H9 (cell line): ENCODE data around the gene MICB. TPM values are rescaled to one million over a fixed set of nuclear protein-coding genes. Genes with fewer than 3 reads are reported as not detected.

ENCODE experiments used
- DNase-seq: peaks from one replicate; pipeline ENCODE4 v3.0.0-alpha.2; 2017
- H2AFZ ChIP-seq: one replicate; pipeline ENCODE4 v1.6.1; 2013; ENCODE audit warnings: mild to moderate bottlenecking, low read length, control low read depth, moderate library complexity
- H2AK5ac ChIP-seq: 2 replicates; pipeline ENCODE4 v1.6.1; 2013; ENCODE audit warnings: low read length, control low read depth, mixed read lengths; ENCODE audit not compliant: insufficient read length
- H2BK120ac ChIP-seq: one replicate; pipeline ENCODE4 v1.6.1; 2013; ENCODE audit warnings: low read depth, mild to moderate bottlenecking, low read length, control low read depth, inconsistent platforms; ENCODE audit not compliant: poor library complexity, severe bottlenecking
- H2BK12ac ChIP-seq: 2 replicates; pipeline ENCODE4 v1.6.1; 2013; ENCODE audit warnings: low read length, control low read depth, mixed read lengths, low read depth; ENCODE audit not compliant: insufficient read length
- H2BK15ac ChIP-seq: 2 replicates; pipeline ENCODE4 v1.6.1; 2013; ENCODE audit warnings: low read depth, low read length, control low read depth
- H2BK20ac ChIP-seq: one replicate; pipeline ENCODE4 v1.6.1; 2013; ENCODE audit warnings: low read depth, mild to moderate bottlenecking, low read length, control low read depth, inconsistent platforms; ENCODE audit not compliant: poor library complexity, severe bottlenecking
- H2BK5ac ChIP-seq: 2 replicates; pipeline ENCODE4 v1.6.1; 2013; ENCODE audit warnings: low read length, control low read depth, mixed read lengths; ENCODE audit not compliant: insufficient read length
- H3K14ac ChIP-seq: 2 replicates; pipeline ENCODE4 v1.6.1; 2013; ENCODE audit warnings: low read length, control low read depth; ENCODE audit not compliant: insufficient read depth
- H3K18ac ChIP-seq: 2 replicates; pipeline ENCODE4 v1.6.1; 2013; ENCODE audit warnings: low read depth, mild to moderate bottlenecking, mixed read lengths, low read length, control low read depth; ENCODE audit not compliant: insufficient read length
- H3K23ac ChIP-seq: 2 replicates; pipeline ENCODE4 v1.6.1; 2013; ENCODE audit warnings: low read length, control low read depth, mixed read lengths, low read depth; ENCODE audit not compliant: insufficient read length
- H3K23me2 ChIP-seq: 2 replicates; pipeline ENCODE4 v1.6.1; 2013; ENCODE audit warnings: low read depth, mild to moderate bottlenecking, mixed read lengths, low read length, control low read depth; ENCODE audit not compliant: insufficient read length, poor library complexity, severe bottlenecking
- H3K27ac ChIP-seq: 2 replicates; pipeline ENCODE4 v1.5.1; 2013; ENCODE audit warnings: low read length, control low read depth, mixed read lengths, low read depth; ENCODE audit not compliant: insufficient read length
- H3K27me3 ChIP-seq: 2 replicates; pipeline ENCODE4 v1.6.1; 2013; ENCODE audit warnings: low read length, control low read depth, inconsistent platforms; ENCODE audit not compliant: insufficient read depth
- H3K4ac ChIP-seq: 2 replicates; pipeline ENCODE4 v1.6.1; 2013; ENCODE audit warnings: low read depth, mild to moderate bottlenecking, control low read depth, inconsistent platforms, low read length, moderate library complexity
- H3K4me1 ChIP-seq: 2 replicates; pipeline ENCODE4 v1.6.1; 2013; ENCODE audit warnings: low read length, control low read depth, inconsistent platforms; ENCODE audit not compliant: insufficient read depth
- H3K4me2 ChIP-seq: 2 replicates; pipeline ENCODE4 v1.6.1; 2013; ENCODE audit warnings: low read length, control low read depth, mixed read lengths; ENCODE audit not compliant: insufficient read length, insufficient read depth
- H3K56ac ChIP-seq: 2 replicates; pipeline ENCODE4 v1.6.1; 2013; ENCODE audit warnings: low read depth, mild to moderate bottlenecking, mixed read lengths, low read length, control low read depth; ENCODE audit not compliant: insufficient read length
- H3K79me1 ChIP-seq: 2 replicates; pipeline ENCODE4 v1.6.1; 2013; ENCODE audit warnings: low read depth, mild to moderate bottlenecking, moderate library complexity, low read length, control low read depth, inconsistent platforms; ENCODE audit not compliant: insufficient read depth, poor library complexity, severe bottlenecking
- H3K79me2 ChIP-seq: 2 replicates; pipeline ENCODE4 v1.6.1; 2013; ENCODE audit warnings: low read length, control low read depth, inconsistent platforms; ENCODE audit not compliant: insufficient read depth
- H3K9ac ChIP-seq: 2 replicates; pipeline ENCODE4 v1.6.1; 2013; ENCODE audit warnings: low read length, control low read depth, mixed read lengths; ENCODE audit not compliant: insufficient read length; ENCODE audit errors: extremely low read depth
- H3K9me3 ChIP-seq: one replicate; pipeline ENCODE4 v1.6.1; 2013; ENCODE audit warnings: low read depth, low read length, inconsistent platforms; ENCODE audit not compliant: control insufficient read depth
- H3T11ph ChIP-seq: one replicate; pipeline ENCODE4 v1.6.1; 2013; ENCODE audit warnings: mild to moderate bottlenecking, low read length, control low read depth, inconsistent platforms
- H4K20me1 ChIP-seq: one replicate; pipeline ENCODE4 v1.6.1; 2013; ENCODE audit not compliant: control insufficient read depth, insufficient read length, insufficient read depth
- H4K5ac ChIP-seq: 2 replicates; pipeline ENCODE4 v1.6.1; 2013; ENCODE audit warnings: low read depth, mild to moderate bottlenecking, mixed read lengths, low read length, control low read depth; ENCODE audit not compliant: insufficient read length
- H4K8ac ChIP-seq: replicated peaks from 2 replicates; pipeline ENCODE4 v1.6.1; 2013; ENCODE audit warnings: low read length, control low read depth, mixed read lengths, low read depth; ENCODE audit not compliant: insufficient read length
- H4K91ac ChIP-seq: 2 replicates; pipeline ENCODE4 v1.6.1; 2013; ENCODE audit warnings: low read depth, mild to moderate bottlenecking, moderate library complexity, mixed read lengths, low read length, control low read depth; ENCODE audit not compliant: insufficient read length
- H3K27ac Mint-ChIP-seq, 3 experiments: 2 replicates in 2 of 3; 3 replicates in 1 of 3; pipeline ENCODE4 v1.8.0; 2020 to 2021; ENCODE audit warnings: mixed read lengths in 3 of 3, mild to moderate bottlenecking in 1 of 3, moderate library complexity in 1 of 3
- H3K27me3 Mint-ChIP-seq: 2 replicates; pipeline ENCODE4 v1.8.0; 2021; ENCODE audit warnings: low read depth, mild to moderate bottlenecking, moderate library complexity, mixed read lengths
- H3K36me3 Mint-ChIP-seq, 3 experiments: 2 replicates in 2 of 3; 3 replicates in 1 of 3; pipeline ENCODE4 v1.8.0; 2020 to 2021; ENCODE audit warnings: low read depth in 3 of 3, mixed read lengths in 3 of 3; ENCODE audit not compliant: insufficient read depth in 1 of 3
- H3K4me1 Mint-ChIP-seq, 2 experiments: 2 replicates each; pipeline ENCODE4 v1.8.0; 2020; ENCODE audit warnings: mixed read lengths in 2 of 2
- H3K4me3 Mint-ChIP-seq, 2 experiments: 2 replicates in 1 of 2; 3 replicates in 1 of 2; pipeline ENCODE4 v1.8.0; 2020 to 2021; ENCODE audit warnings: mild to moderate bottlenecking in 2 of 2, mixed read lengths in 2 of 2, moderate library complexity in 1 of 2
- H3K9me3 Mint-ChIP-seq, 2 experiments: 2 replicates in 1 of 2; 3 replicates in 1 of 2; pipeline ENCODE4 v1.8.0; 2020; ENCODE audit warnings: mild to moderate bottlenecking in 2 of 2, mixed read lengths in 2 of 2, moderate library complexity in 1 of 2
- whole genome bisulfite sequencing: extraction: QIAGEN DNeasy Blood & Tissue Kit; methylation state at CpG from one replicate; pipeline ENCODE4 v1.1.7; 2013; ENCODE audit warnings: missing lambda C conversion rate, low lambda C conversion rate, mixed read lengths; ENCODE audit not compliant: insufficient read length; ENCODE audit errors: extremely low coverage; 5-methylcytosine and 5-hydroxymethylcytosine counted together
- total RNA-seq: library from RNA; stranded (reverse); gene quantifications from 2 replicates; pipeline ENCODE4 v1.2.1, GENCODE V29; 2021
- TF ChIP-seq, protein P1 (sequence below): fragments of 200-600 bp; sonication (generic); conservative IDR thresholded peaks from 3 replicates; pipeline ENCODE4 v1.8.0; 2021; ENCODE audit warnings: antibody characterized with exemption, mild to moderate bottlenecking

MICB gene
- total RNA-seq, 1 experiment from 2014 or later = 6.2 TPM

DNA sequence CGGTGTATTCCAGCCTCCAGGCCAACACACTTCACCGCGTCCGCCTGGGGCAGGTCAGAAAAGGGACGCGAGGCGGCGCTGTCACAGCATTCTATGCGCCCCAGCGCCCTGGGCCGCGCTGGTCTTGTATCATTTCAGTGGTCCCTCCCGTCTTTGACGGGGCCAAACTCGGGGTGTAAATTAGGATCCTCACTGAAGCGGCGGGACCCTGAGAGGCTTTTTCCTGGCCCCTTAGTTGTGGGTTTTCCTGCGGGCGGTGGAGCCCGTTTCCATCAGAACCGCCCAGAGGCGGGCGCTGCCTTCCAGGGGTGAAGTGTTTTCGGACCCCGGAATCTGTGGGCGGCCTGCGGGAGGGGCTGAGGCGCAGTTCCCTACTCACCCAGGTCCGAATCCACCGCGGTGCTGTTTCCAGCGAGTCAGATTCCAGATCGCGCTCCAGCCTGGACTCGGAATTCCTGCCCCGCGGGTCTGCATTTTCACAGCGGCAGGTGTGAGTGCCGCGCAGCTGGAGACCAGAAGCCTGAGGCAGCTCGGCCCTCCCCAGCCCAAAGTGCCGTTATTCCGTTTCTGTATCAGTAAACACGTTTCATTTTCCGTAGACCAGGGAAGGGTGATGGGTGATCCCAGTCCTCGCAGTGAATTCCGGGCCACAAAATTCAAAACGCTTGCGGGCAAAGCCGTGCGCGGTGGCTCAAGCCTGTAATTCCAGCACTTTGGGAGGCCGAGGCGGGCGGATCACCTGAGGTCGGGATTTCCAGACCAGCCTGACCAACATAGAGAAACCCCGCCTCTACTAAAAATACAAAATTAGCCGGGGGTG lies 3.9 kb upstream of the MICB start:
- Histone ChIP-seq H3K23me2 (peaks cover 16% of the 10 kb centered on the region), H3K27me3 (no peaks in the 10 kb centered on the region; the same call in 1 of the 2 replicates), H4K91ac (no peak overlapping the region), H3K56ac (no peak overlapping the region), H3K18ac (peak overlapping the region; percentile 15), H3K4me1 (peaks cover 2% of the 10 kb centered on the region; the same call in 1 of the 2 replicates), H3K14ac (no peak overlapping the region; the same call in 1 of the 2 replicates), H3K79me1 (no peaks in the 10 kb centered on the region), H2BK5ac (no peak overlapping the region), H3K9ac (peak overlapping the region; percentile 61), H4K20me1 (no peaks in the 10 kb centered on the region), H4K8ac (no peak overlapping the region), H3K23ac (no peak overlapping the region), H2AFZ (no peak overlapping the region), H3K9me3 (no peaks in the 10 kb centered on the region), H2BK15ac (no peak overlapping the region), H4K5ac (no peak overlapping the region), H3T11ph (no peak overlapping the region), H2AK5ac (no peak overlapping the region), H3K4me2 (peak overlapping the region; percentile 74), H2BK20ac (no peak overlapping the region), H2BK120ac (no peak overlapping the region), H3K4ac (no peak overlapping the region), H2BK12ac (no peak overlapping the region), H3K79me2 (no peaks in the 10 kb centered on the region), H3K27ac (no peak overlapping the region)
- TF ChIP-seq, protein P1, sequence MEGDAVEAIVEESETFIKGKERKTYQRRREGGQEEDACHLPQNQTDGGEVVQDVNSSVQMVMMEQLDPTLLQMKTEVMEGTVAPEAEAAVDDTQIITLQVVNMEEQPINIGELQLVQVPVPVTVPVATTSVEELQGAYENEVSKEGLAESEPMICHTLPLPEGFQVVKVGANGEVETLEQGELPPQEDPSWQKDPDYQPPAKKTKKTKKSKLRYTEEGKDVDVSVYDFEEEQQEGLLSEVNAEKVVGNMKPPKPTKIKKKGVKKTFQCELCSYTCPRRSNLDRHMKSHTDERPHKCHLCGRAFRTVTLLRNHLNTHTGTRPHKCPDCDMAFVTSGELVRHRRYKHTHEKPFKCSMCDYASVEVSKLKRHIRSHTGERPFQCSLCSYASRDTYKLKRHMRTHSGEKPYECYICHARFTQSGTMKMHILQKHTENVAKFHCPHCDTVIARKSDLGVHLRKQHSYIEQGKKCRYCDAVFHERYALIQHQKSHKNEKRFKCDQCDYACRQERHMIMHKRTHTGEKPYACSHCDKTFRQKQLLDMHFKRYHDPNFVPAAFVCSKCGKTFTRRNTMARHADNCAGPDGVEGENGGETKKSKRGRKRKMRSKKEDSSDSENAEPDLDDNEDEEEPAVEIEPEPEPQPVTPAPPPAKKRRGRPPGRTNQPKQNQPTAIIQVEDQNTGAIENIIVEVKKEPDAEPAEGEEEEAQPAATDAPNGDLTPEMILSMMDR = peak; percentile 95
- Mint-ChIP-seq H3K36me3 (peaks cover 0 to 2% (median 0%) of the 10 kb centered on the region in 3 experiments; a peak in 2 of 7 replicates), H3K27ac (peak overlapping the region in 2 of 3 experiments; percentile 53 to 77; a peak in 3 of 7 replicates), H3K4me1 (peaks cover 41 to 42% of the 10 kb centered on the region in 2 experiments), H3K4me3 (peak overlapping the region; percentile 76 to 91), H3K27me3 (peaks cover 54% of the 10 kb centered on the region), H3K9me3 (no peaks in the 10 kb centered on the region; a peak in 2 of 5 replicates)
- WGBS = no CpG with 5 or more reads among the region's 58 CpGs
- DNase-seq = peak; percentile 88
